HFF-Myc (cell line): ENCODE results near the gene CELF2.

Source experiments
- DNase-seq: peaks from one replicate; pipeline ENCODE4 v3.0.0-alpha.2; 2011; ENCODE audit warnings: low read depth; ENCODE audit errors: extremely low read depth
- H3K4me3 ChIP-seq: replicated peaks from 2 replicates; pipeline ENCODE4 v1.5.1; 2011; ENCODE audit warnings: low read depth, mild to moderate bottlenecking, control low read depth, low read length
- TF ChIP-seq, protein P1 (sequence below): IDR thresholded peaks from 2 replicates; pipeline ENCODE4 v1.5.1; 2012; ENCODE audit warnings: mild to moderate bottlenecking, low read depth, low read length, control low read depth; ENCODE audit errors: missing control alignments

CELF2 gene

DNA sequence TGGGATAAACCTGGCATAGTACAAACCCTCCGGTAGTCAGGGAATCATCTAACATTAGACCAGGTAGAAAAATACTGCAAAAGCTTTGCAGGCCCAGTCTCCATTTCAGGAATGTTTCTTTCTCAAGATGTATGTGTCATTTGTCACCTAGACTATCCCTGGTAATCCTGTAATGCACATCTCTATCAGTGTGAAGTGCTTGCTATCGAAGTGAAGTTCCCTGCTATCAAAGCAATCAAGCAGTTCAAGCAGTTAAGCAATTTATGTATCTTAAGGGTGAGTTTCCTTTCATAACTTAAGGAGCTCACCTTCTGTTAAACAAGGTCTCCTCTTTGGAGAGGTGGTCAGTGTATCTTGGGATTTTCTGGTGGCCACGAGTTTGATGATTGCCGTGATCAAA, 47.2 kb downstream of the CELF2 start:
- no peak for DNase-seq
- TF ChIP-seq, protein P1, sequence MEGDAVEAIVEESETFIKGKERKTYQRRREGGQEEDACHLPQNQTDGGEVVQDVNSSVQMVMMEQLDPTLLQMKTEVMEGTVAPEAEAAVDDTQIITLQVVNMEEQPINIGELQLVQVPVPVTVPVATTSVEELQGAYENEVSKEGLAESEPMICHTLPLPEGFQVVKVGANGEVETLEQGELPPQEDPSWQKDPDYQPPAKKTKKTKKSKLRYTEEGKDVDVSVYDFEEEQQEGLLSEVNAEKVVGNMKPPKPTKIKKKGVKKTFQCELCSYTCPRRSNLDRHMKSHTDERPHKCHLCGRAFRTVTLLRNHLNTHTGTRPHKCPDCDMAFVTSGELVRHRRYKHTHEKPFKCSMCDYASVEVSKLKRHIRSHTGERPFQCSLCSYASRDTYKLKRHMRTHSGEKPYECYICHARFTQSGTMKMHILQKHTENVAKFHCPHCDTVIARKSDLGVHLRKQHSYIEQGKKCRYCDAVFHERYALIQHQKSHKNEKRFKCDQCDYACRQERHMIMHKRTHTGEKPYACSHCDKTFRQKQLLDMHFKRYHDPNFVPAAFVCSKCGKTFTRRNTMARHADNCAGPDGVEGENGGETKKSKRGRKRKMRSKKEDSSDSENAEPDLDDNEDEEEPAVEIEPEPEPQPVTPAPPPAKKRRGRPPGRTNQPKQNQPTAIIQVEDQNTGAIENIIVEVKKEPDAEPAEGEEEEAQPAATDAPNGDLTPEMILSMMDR: no peak
- no peak overlapping the region for H3K4me3 ChIP-seq

DNA sequence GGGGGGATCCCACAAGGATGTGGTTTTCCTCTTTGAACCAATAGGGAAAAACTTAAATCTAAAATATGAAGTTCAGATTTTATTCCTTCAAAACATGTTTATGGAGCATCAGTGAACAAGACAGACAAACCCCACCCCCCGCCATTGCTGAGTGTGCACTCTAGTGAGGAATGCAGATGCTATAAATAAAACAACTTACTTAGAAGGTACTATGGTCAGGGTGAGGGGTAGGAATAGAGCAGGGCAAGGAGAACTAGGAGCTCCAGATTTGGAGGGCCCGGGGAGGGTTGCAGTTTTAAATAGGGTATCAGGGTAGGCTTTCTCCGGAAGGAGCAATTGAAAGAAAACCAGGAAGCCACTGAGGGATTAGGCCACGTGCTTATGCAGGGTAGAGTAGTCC, 47.9 kb downstream of the CELF2 start:
- TF ChIP-seq, protein P1: no peak
- no peak for DNase-seq
- H3K4me3 ChIP-seq: no peak overlapping the region

DNA sequence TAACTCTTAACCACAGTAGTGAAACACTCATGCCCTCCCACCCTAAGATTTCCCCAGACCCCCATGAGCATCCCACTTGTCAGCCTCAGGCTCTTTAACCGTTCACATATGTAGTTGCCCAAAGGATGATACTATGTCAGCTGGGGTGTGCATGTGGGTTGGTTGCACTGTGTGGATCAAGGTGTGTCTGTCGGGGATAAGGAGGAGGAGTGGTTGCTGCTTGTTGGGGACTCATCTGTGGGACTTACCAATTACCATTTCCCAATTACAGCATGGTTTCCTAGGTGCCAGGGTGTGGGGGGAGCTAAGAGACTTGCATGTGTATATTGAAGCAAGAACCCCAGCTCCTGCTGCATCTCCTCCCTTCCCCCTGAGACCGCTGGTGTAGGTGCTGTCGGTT, 48.8 kb downstream of the CELF2 start:
- TF ChIP-seq, protein P1: no peak
- no peak for DNase-seq
- H3K4me3 ChIP-seq: no peak overlapping the region

DNA sequence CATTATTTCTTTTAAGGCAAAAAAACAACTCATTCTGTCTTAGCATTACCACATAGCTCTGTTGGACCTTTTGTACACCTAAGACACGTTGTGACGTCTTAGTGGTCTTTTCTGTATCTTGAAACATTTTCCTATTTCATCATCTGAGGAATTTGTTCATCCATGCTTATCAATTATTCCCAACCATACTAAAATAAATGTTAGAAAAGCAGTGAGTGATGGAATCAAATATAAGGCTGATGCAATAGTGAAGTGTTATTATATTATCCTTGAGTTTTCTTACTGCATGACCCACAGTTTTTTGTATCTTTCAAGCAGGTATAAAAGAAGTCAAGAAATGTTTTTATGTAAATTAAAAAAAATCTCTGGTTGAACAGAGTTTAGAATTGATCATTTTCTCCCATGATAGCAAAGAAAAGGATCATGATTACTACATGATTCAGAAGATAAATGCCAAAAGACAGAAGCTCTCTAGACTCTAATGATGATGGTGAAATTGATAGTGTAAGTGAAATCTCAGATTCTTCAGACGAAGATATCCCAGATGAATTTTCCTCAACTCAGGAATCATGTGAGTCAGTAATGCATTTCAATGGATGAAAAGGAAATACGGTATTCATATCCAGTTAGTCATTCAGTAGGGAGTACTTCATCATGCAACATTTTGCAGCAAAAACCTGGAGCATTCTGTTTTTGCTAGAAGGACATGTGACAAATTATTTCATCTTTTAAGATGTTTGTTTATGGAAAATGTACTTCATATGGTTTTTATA, 51.4 kb downstream of the CELF2 start:
- H3K4me3 ChIP-seq: no peak overlapping the region
- TF ChIP-seq, protein P1: no peak
- no peak for DNase-seq

DNA sequence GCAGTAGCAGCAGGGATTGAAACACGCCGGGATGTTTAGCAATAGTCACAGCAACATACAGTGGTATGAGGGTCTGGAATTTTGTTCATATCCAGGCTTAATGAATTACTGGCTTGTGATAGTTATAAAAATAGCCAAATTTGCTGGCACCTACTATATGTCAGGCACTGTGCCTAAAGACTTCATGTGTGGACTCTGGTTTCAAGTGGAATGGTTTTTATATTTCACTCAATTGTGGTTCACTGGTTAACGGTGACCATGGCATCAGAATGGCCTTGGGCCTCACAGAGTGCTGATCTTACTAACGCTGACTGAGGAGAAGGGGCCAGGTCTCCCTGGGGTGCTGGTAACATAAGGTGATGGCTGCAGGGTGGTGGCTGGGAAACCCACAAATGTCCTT, 55.7 kb downstream of the CELF2 start:
- TF ChIP-seq, protein P1: no peak

DNA sequence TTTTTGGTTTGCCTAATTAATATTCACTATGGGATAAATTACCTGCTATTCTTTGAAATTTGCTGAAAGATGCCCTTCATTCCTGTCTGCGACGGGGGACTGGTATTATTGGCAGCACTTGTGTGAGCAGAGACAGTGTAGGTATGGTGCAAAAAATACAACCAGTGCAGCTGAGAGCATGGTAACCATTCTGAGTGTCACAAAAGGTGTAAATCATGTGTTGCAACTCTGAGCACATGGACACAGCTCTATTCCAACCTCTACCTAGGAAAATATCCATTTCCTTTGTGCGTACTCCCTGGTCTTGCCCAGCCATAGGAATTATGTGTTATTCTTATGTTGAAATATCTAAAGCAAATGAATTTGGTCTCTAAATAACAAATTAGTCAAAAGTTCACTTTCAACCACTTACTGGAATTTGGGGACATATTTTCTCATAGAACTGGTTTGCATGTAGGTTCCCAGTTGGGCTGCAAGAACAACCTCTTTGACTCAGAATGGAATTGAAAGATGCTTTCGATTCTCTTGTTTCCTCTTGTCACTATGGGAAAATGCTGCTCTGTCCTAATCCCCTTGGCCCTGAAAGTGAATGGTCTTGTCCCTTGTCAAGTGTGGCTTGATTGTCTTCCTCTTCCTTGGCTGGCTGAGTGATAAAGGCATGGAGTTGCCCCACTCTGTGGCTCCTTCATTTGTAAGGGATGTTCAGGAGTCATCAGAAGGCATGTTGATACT, 57.0 kb downstream of the CELF2 start:
- H3K4me3 ChIP-seq: no peak overlapping the region
- DNase-seq: no peak
- TF ChIP-seq, protein P1: no peak

More for the DNA sequence above, 55.7 kb downstream of the CELF2 start:
- DNase-seq: no peak
- no peak overlapping the region for H3K4me3 ChIP-seq
